GM19025 (cell line): ENCODE results near the gene NKD1.

ENCODE experiments used
- ATAC-seq: cut with Tn5 transposase; IDR thresholded peaks from one replicate; pipeline ENCODE4 v1.9.1; 2021; ENCODE audit warnings: mild to moderate bottlenecking, low read depth, moderate library complexity; ENCODE audit not compliant: unreplicated experiment

The NKD1 gene

DNA sequence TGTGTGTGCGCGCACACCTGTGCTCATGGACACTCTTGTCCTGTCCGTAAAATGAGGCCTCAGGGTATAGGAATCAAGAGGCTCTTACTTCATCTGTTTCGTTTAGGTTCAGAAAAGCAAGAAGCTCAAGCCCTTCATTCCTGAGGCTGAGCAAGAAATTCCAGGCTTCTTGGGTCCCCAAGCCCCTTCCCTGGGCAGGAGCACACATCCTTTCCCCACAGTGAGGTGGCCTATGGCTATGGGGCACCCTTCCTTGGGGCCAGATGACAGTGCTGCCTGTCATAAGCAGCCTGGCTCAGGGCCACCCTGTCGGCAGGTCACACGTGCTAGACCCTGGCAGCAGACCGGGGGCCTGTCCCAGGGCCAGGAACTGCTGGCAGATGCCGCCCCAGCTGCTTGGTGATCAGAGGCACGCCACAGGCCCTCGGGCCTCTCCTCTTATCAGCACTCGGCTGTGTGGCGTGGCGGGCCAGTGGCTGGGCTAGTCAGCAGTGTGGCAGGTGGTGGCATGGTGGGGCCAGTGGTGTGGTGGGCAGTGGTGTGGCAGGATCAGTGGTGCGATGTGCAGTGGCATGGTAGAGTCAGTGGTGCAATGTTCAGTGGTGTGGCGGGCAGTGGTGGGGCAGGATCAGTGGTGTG, 50.2 kb downstream of the NKD1 start:
- no peak for ATAC-seq

DNA sequence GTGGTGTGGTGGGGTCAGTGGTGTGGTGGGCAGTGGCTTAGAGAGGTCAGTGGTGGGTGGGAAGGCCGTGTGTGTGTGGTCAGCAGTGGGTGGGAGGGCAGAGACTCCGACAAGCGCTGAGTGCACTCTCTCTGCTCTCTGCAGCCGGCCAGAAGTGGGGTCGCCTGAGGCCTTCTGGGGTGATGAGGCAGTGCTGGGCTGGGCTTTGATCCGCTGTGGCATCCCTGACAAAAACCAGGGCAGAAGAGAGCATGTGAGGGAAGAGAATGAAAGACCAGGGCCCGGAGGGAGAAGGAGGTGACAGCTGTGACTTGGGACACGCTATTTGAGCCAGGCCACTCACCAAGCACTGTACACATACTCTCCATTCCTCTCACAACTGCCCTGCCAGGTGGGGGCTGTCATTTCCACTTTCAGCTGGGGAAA, 50.8 kb downstream of the NKD1 start:
- ATAC-seq: no peak

DNA sequence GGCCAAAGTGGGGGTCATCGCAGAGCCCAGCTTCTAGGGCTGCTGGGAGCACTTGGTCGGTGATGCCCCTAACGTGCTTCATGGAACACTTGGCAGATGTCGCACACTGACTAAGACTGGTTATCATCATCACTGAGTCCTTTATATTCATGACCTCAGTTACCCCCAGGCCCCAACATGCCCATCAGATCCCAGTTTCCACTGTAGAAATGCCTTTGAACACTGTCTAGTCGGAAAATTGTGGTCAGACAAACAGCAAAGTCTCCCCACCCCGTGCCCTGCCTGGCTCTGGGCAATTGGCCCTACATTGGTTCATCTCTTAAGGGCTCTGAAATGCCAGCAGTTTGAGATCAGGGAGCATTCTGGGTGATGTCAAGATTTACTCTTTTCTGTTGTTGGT, 51.3 kb downstream of the NKD1 start:
- ATAC-seq: no peak

DNA sequence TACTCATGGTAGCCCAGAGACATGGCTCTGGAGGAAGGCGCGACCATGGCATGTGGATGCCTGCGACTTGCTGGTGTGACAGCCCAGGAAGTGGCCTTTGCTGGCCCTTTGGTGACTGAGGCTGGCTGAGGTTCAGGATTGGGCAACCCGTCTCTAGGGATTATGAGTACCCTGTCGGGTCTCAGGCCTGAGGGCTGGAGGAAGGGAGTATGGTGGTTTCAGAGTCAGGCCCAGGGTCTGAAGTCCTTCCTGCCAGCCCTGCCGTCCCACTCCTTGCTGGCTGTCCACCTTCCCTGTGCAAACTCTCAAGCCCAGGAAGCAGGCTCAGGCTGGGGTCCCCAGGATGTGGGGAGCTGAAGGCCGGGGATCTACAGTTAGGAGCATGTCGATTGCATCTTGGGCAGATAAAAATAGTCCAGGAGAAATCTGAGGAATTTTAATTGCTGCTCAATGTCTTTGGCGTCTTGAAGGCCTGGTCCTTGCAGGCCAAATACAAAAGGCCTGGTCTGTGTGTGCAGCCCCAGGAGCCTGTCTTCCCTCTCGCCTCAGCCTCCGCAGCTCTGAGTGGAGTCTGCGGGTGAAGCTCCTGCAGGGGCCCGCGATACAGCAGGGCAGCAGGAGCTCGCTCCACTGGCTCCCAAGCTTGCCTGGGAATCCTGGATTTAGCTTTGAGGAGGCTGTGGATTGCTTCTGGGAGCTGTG, 52.5 kb downstream of the NKD1 start:
- ATAC-seq: no peak

DNA sequence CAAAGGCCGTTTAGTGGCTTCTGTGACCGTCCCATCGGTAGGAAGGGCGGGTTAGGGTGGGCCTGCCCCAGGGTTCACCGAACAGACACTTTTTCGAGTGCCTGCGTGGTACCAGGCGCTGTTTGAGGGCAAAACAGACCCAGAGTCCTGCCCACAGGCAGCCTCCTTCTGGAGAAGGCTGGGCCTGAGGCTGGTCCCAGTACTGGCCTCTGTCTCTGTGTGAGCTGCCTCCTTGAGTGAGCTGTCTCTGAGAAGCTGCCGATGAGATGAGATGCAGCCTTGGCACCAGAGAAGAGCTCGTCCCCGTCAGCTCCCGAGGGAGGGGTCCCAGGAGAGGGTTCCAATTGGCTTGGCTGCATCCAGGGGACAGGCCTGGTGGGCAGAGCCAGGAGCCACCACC, 53.1 kb downstream of the NKD1 start:
- ATAC-seq: no peak

DNA sequence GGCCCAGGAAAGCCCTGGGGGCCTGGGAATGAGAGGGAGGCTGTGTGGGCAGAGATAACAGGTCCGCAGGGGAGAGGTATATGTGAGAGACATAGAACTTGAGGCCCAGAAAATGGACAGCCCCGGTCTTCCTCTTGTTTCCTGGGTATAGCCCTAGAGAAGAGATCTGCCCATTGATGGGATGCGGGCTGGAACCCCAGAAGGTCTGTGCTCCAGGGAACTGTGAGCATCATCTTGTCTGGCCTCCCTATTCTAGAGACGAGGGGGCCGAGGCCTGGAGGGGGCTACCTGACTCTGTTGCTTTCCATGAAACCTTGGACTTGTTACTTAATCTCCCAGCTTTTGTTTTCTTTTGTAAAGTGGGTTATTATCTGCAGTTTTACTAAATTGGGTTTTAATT, 53.9 kb downstream of the NKD1 start:
- ATAC-seq: no peak

DNA sequence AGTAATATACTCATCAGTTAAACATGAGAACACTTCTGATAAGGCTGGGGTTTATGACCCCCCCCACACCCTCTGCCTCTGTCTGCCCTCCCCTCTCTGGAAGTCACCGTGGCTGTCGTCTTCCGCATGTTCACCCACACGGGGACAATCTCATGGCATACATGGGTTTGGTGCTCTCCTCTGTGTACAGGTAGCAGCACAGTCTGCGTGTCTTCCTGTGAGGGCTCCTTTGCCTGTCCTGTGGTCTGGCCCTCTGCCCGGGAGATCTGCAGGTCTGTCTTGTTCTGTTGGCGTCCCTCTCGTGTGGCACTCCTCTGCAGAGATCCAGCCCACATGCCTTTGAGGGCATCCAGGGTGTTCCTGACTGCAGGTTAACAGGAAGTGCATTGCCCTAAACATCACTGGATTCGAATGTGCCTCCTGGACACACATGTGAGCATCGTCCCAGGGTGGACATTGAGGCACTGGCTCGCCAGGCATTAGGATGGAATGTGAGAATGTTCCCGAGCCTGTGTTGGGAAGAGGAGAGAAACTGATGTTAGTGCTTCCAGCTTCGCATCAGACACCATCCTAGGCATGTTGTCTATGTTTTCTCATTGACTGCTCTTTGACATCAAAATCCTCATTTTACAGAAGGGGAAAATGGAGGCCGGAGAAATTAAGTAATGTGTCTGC, 54.5 kb downstream of the NKD1 start:
- ATAC-seq: no peak

DNA sequence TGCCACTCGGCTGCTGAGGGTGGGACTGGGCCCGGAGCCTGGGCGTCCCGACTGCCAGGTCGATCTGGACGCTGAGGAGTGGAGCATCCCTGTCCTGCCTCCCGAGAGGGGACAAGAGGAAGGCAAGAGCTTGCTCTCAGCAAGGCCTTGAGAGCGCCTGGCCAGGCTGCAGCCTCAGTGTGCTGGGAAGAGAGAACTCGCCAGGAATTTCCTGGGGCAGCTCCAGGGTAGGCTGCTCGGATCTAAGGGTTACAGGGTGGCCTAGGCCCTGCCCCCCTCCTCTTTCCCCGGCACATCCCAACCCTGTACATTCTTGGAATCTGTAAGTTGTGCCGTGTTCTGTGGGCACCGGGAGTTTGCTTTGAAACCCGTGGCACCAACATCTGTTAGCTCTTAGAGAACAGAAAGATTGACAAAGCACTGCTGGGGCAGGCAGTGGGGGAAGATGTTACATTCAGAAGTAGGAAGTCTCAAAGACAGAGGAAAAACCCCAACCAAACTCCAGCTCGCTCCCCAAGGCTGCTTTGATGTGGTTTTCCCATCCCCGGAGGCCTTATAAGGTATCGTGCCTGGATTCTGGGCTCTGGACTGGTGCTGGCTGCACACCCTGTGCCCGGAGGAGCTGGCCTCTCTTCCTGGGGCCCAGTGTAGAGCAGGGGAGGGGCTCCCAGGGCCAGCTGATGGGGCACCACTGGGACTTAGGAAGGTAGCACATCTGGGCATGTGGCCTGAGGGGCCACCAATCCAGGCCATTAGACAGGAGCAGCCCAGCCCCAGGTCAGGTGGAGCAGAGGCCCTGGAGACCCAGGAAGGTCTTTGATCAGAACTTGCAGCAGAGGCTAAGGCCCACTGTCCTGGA, 55.2 kb downstream of the NKD1 start:
- no peak for ATAC-seq

DNA sequence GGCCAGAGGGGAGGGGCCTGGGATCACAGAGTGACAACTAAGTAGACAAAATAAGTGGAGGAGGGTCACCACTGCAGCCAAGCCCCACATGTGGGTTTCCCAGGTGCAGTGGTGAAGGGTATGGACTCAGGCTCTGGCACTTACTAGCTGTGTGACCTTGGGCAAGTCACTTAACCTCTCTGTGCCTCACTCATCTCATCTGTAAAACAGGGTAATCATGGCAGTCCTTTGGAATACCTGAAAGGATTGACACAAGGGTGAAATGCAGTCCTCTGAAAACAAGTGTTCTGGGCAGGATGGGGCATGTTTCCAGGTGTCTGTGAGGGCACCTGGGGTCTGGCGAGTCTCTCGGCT, 55.8 kb downstream of the NKD1 start:
- no peak for ATAC-seq

DNA sequence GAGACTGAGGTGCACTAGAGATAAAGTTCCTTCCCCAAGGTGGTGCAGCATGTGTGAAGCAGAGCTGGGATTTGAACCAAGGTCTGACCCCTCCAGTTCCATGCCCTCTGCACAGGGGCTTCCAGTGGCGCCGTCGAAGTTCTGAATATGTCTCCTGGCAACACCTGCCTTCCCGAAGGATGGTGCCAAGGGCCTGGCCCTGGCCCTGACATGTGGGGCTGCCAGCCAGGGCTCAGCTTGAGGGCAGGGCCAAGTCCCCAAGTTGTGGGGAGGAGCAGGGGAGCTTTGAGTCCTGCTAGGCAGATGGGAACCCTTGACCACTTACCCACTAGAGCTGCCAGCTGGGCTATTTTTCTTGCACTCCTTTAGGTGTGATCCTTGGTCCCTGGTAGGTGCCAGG, 56.4 kb downstream of the NKD1 start:
- no peak for ATAC-seq

DNA sequence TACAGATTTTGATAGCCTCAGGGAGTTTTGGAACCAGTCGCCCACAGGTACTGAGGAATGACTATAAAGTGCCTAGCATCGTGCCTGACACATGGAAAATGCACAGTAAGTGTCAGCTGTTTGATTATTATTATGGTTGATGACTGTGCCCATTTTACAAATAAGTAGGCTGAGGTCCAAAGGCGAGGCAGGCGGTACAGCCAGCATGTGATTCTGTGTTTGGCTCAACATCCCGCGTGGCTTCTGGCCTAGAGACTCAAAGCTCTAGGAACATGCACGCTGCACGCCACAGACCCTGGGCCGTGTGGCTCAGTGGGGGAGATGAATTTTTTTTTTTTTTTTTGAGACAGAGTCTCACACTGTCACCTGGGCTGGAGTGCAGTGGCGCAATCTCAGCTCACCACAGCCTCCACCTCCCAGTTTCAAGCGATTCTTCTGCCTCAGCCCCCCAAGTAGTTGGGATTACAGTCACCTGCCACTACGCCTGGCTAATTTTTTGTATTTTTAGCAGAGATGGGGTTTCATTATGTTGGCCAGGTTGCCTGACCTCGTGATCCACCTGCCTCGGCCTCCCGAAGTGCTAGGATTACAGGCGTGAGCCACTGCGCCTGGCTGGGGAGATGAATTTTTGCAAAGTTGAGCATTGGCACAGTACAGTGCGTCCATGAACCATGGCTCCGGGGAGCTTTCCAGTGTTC, 57.7 kb downstream of the NKD1 start:
- no peak for ATAC-seq

DNA sequence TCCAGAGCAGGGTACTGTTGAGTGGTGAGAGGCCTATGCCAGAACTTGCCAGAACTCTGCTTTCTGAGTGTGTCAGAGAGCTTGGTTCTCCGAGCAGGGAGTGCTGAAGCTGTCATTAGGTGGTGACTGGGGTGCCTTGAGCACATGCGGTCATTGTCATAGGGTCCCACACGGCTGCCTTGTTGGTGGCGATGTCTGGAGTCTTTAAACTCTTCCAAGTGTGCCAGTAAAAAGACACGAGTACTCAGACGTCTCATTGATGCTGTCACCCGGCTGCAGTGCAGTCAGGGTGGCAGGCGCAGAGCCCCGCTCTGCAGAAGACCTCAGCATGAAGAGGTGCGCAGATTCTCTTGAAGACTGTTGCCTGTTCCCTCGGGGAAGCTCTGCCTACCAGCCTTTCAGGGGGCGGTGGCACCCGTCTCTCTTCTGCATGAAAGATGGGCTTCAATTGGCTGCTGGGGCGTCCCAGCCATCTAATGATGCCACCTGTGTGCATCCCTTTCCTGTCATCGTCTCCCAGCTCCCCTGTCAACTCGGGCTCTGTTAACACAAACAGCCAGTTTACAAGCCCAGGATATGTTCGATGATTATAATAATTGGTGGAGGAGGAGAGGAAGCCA, 58.3 kb downstream of the NKD1 start:
- no peak for ATAC-seq

DNA sequence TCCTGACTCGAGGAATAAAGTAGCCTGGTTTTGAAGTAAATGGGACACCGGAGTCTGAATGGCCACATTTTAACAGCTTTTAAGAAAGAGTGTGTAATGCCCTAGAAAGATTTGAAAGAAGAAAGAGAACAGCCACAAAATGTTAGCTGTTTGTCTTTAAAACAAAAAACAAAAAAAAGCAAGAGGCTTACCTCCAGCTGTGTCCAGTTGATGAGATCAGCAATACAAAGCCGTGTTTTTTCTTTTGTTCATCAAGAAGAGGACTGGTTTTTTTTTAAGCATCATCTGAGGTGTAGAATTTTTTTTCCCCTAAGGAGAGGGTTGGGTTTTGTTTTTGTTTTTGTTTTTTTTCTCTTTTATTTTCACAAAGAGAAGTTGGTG, 58.8 kb downstream of the NKD1 start:
- ATAC-seq: no peak

DNA sequence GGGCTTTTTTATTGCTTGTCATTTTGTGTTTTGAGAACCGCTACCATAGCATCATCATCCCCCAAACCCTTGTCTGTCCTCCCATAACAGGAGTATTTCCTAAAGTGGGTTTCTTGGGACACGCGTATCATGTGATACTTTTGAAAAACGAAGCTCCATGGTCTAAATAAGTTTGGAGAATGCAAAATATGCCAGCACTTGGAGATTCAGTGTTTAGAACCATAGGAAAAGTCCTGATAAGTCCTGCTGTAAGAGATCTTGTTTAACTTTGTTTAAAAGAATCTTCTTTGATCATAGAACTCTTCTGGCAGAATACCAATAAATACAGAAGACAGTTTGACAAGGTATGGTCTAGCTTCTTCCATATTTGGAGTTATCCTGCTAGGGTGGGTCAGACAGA, 59.3 kb downstream of the NKD1 start:
- ATAC-seq: no peak

DNA sequence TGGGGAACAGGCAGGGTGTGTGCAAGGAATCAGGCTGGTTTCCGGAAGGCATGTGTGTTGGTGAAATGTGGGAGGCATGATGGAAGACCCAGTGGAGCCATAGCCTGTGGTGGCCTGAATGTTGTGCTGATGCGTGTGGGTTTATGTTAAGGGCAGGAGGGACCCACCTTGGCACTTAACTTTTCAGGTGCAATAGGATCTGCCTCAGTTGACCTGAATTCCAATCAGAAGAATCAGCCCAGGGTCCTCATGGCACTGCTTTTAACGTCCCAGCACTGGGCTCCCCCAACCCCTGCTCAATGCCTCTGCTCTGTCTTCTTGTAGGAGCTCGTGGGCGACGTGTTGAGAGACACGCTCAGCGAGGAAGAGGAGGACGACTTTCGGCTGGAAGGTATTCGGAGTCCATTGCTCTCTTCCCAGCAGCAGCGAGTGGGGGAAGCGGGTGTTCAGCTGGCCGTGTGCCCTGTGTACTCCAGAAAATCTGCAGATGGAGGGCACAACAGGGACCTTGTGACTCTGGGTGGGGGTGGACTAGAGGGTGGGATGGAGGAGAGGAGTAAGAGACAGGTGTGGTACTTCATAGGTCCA, 59.9 kb downstream of the NKD1 start:
- no peak for ATAC-seq

DNA sequence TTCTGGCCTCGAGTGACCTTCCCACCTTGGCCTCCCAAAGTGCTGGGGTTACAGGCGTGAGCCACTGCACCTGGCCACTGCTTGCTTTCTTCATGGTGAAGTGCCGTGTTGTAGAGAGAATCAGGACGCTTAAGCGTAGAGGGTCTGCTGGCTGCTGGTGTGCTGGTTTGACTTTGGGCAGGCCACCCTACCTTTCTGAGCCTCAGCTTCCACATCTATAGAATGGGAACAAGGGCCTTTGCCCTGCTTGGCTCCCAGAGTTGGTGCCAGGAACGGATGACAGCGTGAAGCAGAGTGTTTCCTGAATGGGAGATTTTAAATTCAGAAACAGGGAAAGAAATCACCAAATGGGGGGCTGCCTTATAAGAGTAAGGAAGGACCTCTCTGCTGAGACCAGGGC, 60.9 kb downstream of the NKD1 start:
- ATAC-seq: no peak

DNA sequence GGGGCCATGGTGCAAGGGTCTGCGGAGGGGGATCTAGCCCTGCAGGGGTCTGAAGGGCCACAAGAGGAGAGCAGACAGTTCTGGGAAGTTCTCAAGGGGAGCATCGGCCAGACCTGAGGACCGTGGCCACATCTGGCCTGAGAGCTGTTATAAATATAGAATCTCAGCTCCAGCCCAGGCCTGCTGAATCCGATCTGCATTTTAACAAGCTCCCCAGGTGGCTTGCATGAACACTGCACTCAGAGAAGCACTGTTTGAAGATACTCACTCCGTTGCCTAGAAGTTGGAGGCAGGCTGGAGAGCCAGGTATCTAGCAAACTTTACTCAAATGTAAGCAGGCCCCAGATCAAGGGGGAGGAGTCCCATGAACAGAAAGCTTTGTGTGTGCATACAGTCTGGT, 61.3 kb downstream of the NKD1 start:
- no peak for ATAC-seq

DNA sequence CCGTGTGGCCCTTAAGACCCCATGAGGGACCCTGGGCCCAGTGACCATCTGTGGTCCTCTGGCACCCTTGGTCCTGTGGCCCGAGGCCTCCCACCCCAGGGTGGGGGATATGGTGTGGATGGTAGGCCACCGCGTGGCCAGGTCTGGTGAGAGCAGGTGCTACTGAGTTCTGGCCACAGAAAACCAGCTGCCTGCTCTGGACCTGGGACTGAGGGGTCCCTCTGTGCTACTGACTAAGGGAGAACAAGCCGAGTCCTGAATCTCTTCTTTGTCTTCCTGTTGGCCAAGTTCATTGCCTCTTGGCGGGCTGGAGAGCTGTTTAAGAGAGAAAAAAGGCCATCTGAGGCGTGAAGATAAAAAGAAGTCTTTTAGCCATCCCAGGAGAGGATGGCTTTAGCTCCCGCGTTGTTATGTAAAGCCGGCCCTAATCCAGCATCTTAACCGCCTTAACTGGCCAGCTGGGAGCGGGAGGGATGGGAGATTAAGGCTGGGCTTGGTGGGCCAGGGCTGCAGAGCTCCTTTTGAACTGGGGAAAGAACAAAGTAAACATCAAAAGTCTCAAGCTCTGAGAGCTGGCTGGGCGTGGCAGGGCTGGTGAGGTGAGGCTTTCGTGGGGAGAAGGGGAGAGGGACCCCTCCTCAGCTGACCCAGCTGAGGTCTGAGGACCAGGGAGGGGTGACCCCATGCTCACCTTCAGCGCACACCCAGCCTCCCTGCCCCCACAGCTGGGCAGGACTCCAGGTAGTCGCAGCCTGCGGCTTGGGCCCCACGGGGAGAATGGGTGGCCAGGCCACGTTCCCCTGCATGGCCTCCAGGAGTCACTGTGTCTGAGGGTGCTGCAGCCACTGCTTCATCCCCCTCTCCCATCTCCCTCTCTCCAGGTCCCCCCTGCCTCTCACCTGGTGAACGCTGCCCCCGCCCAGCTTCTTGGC, 62.4 kb downstream of the NKD1 start:
- ATAC-seq: no peak
